Body of pancreas (tissue), 4 donors: ENCODE results near the gene MYLK4.

Source experiments
- CTCF ChIP-seq, 7 experiments: fragments of 450-650 bp in 4 of 7; fragments of 200-600 bp in 3 of 7; sonication (generic) in 3 of 7; IDR thresholded peaks; one replicate each; pipeline ENCODE4 v1.5.1; 2016 to 2019; ENCODE audit warnings: antibody characterized with exemption in 7 of 7
- POLR2A ChIP-seq, 3 donors: fragments of 450-650 bp; IDR thresholded peaks; one replicate each; pipeline ENCODE4 v1.6.1; 2016; ENCODE audit warnings: antibody characterized with exemption in 3 of 3, mild to moderate bottlenecking in 2 of 3

GRCh38 chr6:2751871-2752270, 1.1 kb upstream of the MYLK4 start:
- TF ChIP-seq CTCF (IDR thresholded peaks at IDR 0.05) (no peak), POLR2A (IDR thresholded peaks at IDR 0.05) (no peak)
